Measurements from ENCODE around the gene FUNDC2. TPM values are rescaled to one million over a fixed set of nuclear protein-coding genes. Genes with fewer than 3 reads are reported as not detected.

FUNDC2 gene
- total and polyA plus RNA-seq, 2 of the 13 experiments (the other 11 are each of a cell fraction or from before 2014, with no cell fraction given) = 65.3 to 109 TPM

- TF ChIP-seq POGK (CRISPR knock-in tag; conservative IDR thresholded peaks at IDR 0.05) (0 out of 2 replicates have a peak, but pooled peaks have one; percentile 38), MAZ (IDR thresholded peaks at IDR 0.05; ENCODE audit: borderline replicate concordance, low read depth, low read length) (no peak), MAZ (CRISPR knock-in tag; IDR thresholded peaks at IDR 0.05; ENCODE audit: low read depth) (peak; percentile 79), SMAD1 (CRISPR knock-in tag; IDR thresholded peaks at IDR 0.05; ENCODE audit: borderline replicate concordance, low read depth) (no peak), GLI4 (CRISPR knock-in tag; IDR thresholded peaks at IDR 0.05; ENCODE audit: borderline replicate concordance) (no peak), POLR2A (IDR thresholded peaks at IDR 0.05; ENCODE audit: insufficient read depth in 1 of 2, low read depth in 2 of 2, low read length in 2 of 2) (peak; percentile 80 to 93), YY1 (IDR thresholded peaks at IDR 0.05; ENCODE audit: insufficient read depth, insufficient replicate concordance, low read depth, low read length) (peak; percentile 89), HDAC6 (IDR thresholded peaks at IDR 0.05; ENCODE audit: low read depth, low read length) (no peak), ZNF350 (CRISPR knock-in tag; IDR thresholded peaks at IDR 0.05; ENCODE audit: borderline replicate concordance, low read depth) (0 out of 2 replicates have a peak, but pooled peaks have one; percentile 34), ZNF274 (CRISPR knock-in tag; IDR thresholded peaks at IDR 0.05) (no peak; the same call in 1 of the 2 replicates), ZNF160 (CRISPR knock-in tag; IDR thresholded peaks at IDR 0.05) (no peak), ZNF776 (CRISPR knock-in tag; IDR thresholded peaks at IDR 0.05) (0 out of 2 replicates have a peak, but pooled peaks have one; percentile 46), PHF8 (CRISPR knock-in tag; IDR thresholded peaks at IDR 0.05) (peak; percentile 83), SAP130 (CRISPR knock-in tag; IDR thresholded peaks at IDR 0.05; ENCODE audit: low read depth) (peak; percentile 64)
- TF ChIP-seq, protein P1, sequence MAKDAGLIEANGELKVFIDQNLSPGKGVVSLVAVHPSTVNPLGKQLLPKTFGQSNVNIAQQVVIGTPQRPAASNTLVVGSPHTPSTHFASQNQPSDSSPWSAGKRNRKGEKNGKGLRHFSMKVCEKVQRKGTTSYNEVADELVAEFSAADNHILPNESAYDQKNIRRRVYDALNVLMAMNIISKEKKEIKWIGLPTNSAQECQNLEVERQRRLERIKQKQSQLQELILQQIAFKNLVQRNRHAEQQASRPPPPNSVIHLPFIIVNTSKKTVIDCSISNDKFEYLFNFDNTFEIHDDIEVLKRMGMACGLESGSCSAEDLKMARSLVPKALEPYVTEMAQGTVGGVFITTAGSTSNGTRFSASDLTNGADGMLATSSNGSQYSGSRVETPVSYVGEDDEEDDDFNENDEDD (CRISPR knock-in tag; IDR thresholded peaks at IDR 0.05; ENCODE audit: borderline replicate concordance) = peak; percentile 14; the same call in 1 of the 2 replicates
- TF ChIP-seq, protein P2, sequence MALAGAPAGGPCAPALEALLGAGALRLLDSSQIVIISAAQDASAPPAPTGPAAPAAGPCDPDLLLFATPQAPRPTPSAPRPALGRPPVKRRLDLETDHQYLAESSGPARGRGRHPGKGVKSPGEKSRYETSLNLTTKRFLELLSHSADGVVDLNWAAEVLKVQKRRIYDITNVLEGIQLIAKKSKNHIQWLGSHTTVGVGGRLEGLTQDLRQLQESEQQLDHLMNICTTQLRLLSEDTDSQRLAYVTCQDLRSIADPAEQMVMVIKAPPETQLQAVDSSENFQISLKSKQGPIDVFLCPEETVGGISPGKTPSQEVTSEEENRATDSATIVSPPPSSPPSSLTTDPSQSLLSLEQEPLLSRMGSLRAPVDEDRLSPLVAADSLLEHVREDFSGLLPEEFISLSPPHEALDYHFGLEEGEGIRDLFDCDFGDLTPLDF (CRISPR knock-in tag; IDR thresholded peaks at IDR 0.05) = no peak
- TF ChIP-seq, protein P3, sequence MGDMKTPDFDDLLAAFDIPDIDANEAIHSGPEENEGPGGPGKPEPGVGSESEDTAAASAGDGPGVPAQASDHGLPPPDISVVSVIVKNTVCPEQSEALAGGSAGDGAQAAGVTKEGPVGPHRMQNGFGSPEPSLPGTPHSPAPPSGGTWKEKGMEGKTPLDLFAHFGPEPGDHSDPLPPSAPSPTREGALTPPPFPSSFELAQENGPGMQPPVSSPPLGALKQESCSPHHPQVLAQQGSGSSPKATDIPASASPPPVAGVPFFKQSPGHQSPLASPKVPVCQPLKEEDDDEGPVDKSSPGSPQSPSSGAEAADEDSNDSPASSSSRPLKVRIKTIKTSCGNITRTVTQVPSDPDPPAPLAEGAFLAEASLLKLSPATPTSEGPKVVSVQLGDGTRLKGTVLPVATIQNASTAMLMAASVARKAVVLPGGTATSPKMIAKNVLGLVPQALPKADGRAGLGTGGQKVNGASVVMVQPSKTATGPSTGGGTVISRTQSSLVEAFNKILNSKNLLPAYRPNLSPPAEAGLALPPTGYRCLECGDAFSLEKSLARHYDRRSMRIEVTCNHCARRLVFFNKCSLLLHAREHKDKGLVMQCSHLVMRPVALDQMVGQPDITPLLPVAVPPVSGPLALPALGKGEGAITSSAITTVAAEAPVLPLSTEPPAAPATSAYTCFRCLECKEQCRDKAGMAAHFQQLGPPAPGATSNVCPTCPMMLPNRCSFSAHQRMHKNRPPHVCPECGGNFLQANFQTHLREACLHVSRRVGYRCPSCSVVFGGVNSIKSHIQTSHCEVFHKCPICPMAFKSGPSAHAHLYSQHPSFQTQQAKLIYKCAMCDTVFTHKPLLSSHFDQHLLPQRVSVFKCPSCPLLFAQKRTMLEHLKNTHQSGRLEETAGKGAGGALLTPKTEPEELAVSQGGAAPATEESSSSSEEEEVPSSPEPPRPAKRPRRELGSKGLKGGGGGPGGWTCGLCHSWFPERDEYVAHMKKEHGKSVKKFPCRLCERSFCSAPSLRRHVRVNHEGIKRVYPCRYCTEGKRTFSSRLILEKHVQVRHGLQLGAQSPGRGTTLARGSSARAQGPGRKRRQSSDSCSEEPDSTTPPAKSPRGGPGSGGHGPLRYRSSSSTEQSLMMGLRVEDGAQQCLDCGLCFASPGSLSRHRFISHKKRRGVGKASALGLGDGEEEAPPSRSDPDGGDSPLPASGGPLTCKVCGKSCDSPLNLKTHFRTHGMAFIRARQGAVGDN (CRISPR knock-in tag; IDR thresholded peaks at IDR 0.05) = peak; percentile 71
- TF ChIP-seq, protein P4, sequence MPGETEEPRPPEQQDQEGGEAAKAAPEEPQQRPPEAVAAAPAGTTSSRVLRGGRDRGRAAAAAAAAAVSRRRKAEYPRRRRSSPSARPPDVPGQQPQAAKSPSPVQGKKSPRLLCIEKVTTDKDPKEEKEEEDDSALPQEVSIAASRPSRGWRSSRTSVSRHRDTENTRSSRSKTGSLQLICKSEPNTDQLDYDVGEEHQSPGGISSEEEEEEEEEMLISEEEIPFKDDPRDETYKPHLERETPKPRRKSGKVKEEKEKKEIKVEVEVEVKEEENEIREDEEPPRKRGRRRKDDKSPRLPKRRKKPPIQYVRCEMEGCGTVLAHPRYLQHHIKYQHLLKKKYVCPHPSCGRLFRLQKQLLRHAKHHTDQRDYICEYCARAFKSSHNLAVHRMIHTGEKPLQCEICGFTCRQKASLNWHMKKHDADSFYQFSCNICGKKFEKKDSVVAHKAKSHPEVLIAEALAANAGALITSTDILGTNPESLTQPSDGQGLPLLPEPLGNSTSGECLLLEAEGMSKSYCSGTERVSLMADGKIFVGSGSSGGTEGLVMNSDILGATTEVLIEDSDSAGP (CRISPR knock-in tag; IDR thresholded peaks at IDR 0.05; ENCODE audit: borderline replicate concordance) = 0 out of 2 replicates have a peak, but pooled peaks have one; percentile 54
These were observed 44.5 kb downstream of the FUNDC2 start, which contains the start of the genes BRCC3, CMC4 and MTCP1 (continued) for GRCh38 chrX:155070975-155071693.

All from HepG2 (cell line).